ENCODE results near the gene WAC. TPM values are rescaled to one million over a fixed set of nuclear protein-coding genes. Genes with fewer than 3 reads are reported as not detected.

WAC gene
- total and polyA plus RNA-seq, 7 donors: 39.1 to 180 (median 132) TPM

GRCh38 chr10:28594406-28594805 lies 61.5 kb downstream of the WAC start:
- Histone ChIP-seq H3K9me3 (no peaks in the 10 kb centered on the region), H3K27ac (no peak overlapping the region), H3K27me3 (no peaks in the 10 kb centered on the region), H3K4me3 (no peak overlapping the region), H3K4me1 (peaks cover 0 to 54% (median 40%) of the 10 kb centered on the region in 4 donors), H3K36me3 (peaks cover 0 to 35% (median 9%) of the 10 kb centered on the region in 4 donors)
- DNase-seq: no peak
- WGBS, 2 donors: 75 to 82% methylated on average over 5 of the region's 5 CpGs
- intact Hi-C loops (cut with DNase I): no loop called here
- TF ChIP-seq POLR2AphosphoS5 (IDR thresholded peaks at IDR 0.05) (no peak), EP300 (IDR thresholded peaks at IDR 0.05) (no peak), POLR2A (IDR thresholded peaks at IDR 0.05) (no peak)
- TF ChIP-seq, protein P1, sequence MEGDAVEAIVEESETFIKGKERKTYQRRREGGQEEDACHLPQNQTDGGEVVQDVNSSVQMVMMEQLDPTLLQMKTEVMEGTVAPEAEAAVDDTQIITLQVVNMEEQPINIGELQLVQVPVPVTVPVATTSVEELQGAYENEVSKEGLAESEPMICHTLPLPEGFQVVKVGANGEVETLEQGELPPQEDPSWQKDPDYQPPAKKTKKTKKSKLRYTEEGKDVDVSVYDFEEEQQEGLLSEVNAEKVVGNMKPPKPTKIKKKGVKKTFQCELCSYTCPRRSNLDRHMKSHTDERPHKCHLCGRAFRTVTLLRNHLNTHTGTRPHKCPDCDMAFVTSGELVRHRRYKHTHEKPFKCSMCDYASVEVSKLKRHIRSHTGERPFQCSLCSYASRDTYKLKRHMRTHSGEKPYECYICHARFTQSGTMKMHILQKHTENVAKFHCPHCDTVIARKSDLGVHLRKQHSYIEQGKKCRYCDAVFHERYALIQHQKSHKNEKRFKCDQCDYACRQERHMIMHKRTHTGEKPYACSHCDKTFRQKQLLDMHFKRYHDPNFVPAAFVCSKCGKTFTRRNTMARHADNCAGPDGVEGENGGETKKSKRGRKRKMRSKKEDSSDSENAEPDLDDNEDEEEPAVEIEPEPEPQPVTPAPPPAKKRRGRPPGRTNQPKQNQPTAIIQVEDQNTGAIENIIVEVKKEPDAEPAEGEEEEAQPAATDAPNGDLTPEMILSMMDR (IDR thresholded peaks at IDR 0.05): no peak

DNA sequence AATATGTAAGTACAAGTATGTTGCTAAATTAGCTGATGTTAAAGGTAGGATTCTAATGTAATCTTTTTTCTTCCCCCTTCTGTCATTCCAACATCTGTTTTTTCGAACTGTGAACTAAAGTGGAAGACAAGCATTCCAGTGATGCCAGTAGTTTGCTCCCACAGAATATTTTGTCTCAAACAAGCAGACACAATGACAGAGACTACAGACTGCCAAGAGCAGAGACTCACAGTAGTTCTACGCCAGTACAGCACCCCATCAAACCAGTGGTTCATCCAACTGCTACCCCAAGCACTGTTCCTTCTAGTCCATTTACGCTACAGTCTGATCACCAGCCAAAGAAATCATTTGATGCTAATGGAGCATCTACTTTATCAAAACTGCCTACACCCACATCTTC lies 62.7 kb downstream of the WAC start:
- no peaks in the 10 kb centered on the region for H3K9me3 ChIP-seq
- WGBS, 2 donors: 88 to 94% methylated on average over 3 of the region's 3 CpGs
- H3K36me3 ChIP-seq: peaks cover 0 to 25% (median 7%) of the 10 kb centered on the region in 4 donors
- no peak for DNase-seq
- no peak for TF ChIP-seq POLR2AphosphoS5 (IDR thresholded peaks at IDR 0.05)
- TF ChIP-seq EP300 (IDR thresholded peaks at IDR 0.05): no peak
- TF ChIP-seq POLR2A (IDR thresholded peaks at IDR 0.05): no peak
- TF ChIP-seq, protein P1 (IDR thresholded peaks at IDR 0.05): no peak
- H3K4me1 ChIP-seq: peaks cover 0 to 61% (median 43%) of the 10 kb centered on the region in 4 donors
- H3K27me3 ChIP-seq: no peaks in the 10 kb centered on the region
- intact Hi-C loops (cut with DNase I): no loop called here
- no peak overlapping the region for H3K27ac ChIP-seq
- no peak overlapping the region for H3K4me3 ChIP-seq

GRCh38 chr10:28600056-28600455 lies 67.1 kb downstream of the WAC start:
- intact Hi-C loops (cut with DNase I): no loop called here
- no peak for DNase-seq
- no peak for TF ChIP-seq EP300 (IDR thresholded peaks at IDR 0.05)
- no peak for TF ChIP-seq POLR2A (IDR thresholded peaks at IDR 0.05)
- no peak for TF ChIP-seq POLR2AphosphoS5 (IDR thresholded peaks at IDR 0.05)
- TF ChIP-seq, protein P1 (IDR thresholded peaks at IDR 0.05): no peak
- Histone ChIP-seq H3K4me1 (peaks cover 0 to 65% (median 43%) of the 10 kb centered on the region in 4 donors), H3K27me3 (no peaks in the 10 kb centered on the region), H3K27ac (no peak overlapping the region), H3K9me3 (no peaks in the 10 kb centered on the region), H3K36me3 (no peaks in the 10 kb centered on the region), H3K4me3 (no peak overlapping the region)
- 66 to 84% methylated on average over 2 of the region's 2 CpGs for WGBS, 2 donors

DNA sequence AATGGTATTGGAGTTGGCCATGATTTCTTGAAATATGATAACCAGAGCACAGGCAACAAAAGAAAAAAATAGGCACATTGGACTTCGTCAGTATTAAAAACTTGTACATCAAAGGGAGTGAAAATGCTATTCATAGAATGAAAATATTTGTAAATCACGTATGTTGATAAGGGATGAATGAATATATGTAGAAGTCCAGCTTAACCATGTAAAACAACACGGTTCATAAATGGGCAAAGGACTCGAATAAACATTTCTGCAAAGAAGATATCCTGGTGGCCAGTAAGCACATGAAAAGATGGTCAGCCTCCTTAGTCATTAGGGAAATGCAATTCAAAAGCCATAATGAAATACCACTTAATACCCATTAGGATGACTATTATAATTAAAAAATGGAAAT lies 68.1 kb downstream of the WAC start:
- 85 to 95% methylated on average over 4 of the region's 4 CpGs for WGBS, 2 donors
- Histone ChIP-seq H3K36me3 (no peaks in the 10 kb centered on the region), H3K27me3 (no peaks in the 10 kb centered on the region), H3K4me3 (no peak overlapping the region), H3K9me3 (no peaks in the 10 kb centered on the region), H3K27ac (no peak overlapping the region), H3K4me1 (peaks cover 0 to 65% (median 42%) of the 10 kb centered on the region in 4 donors)
- TF ChIP-seq POLR2AphosphoS5 (IDR thresholded peaks at IDR 0.05): no peak
- TF ChIP-seq, protein P1 (IDR thresholded peaks at IDR 0.05): no peak
- no peak for TF ChIP-seq POLR2A (IDR thresholded peaks at IDR 0.05)
- no peak for TF ChIP-seq EP300 (IDR thresholded peaks at IDR 0.05)
- DNase-seq: no peak
- intact Hi-C loops (cut with DNase I): no loop called here
